ENCODE data around the gene CD6.

The CD6 gene

GRCh38 chr11:60970369-60970774 lies 1.1 kb upstream of the CD6 start:
- TF ChIP-seq POLR2AphosphoS5 (IDR thresholded peaks at IDR 0.05; ENCODE audit: low read depth, low read length) (no peak), FOXP2 (optimal IDR thresholded peaks at IDR 0.05; ENCODE audit: borderline replicate concordance, extremely low read depth, extremely low read length, insufficient read depth) (no peak), REST (IDR thresholded peaks at IDR 0.05; ENCODE audit: insufficient read depth in 1 of 2, low read depth in 2 of 2, low read length in 2 of 2) (no peak), SIN3A (IDR thresholded peaks at IDR 0.05; ENCODE audit: borderline replicate concordance, insufficient read depth, low read length) (no peak), TAF1 (IDR thresholded peaks at IDR 0.05; ENCODE audit: borderline replicate concordance, insufficient read depth, low read length) (no peak)

- no peak for TF ChIP-seq FOXP2 (optimal IDR thresholded peaks at IDR 0.05; ENCODE audit: borderline replicate concordance, extremely low read depth, extremely low read length, insufficient read depth)
- TF ChIP-seq SIN3A (IDR thresholded peaks at IDR 0.05; ENCODE audit: borderline replicate concordance, insufficient read depth, low read length): no peak
- no peak for TF ChIP-seq REST (IDR thresholded peaks at IDR 0.05; ENCODE audit: insufficient read depth in 1 of 2, low read depth in 2 of 2, low read length in 2 of 2)
- no peak for TF ChIP-seq POLR2AphosphoS5 (IDR thresholded peaks at IDR 0.05; ENCODE audit: low read depth, low read length)
- TF ChIP-seq TAF1 (IDR thresholded peaks at IDR 0.05; ENCODE audit: borderline replicate concordance, insufficient read depth, low read length): no peak
These were observed 590 bp upstream of the CD6 start for GRCh38 chr11:60970890-60971289.

GRCh38 chr11:60972182-60973030 lies 926 bp downstream of the CD6 start:
- no peak for TF ChIP-seq TAF1 (IDR thresholded peaks at IDR 0.05; ENCODE audit: borderline replicate concordance, insufficient read depth, low read length)
- TF ChIP-seq POLR2AphosphoS5 (IDR thresholded peaks at IDR 0.05; ENCODE audit: low read depth, low read length): no peak
- no peak for TF ChIP-seq REST (IDR thresholded peaks at IDR 0.05; ENCODE audit: insufficient read depth in 1 of 2, low read depth in 2 of 2, low read length in 2 of 2)
- no peak for TF ChIP-seq FOXP2 (optimal IDR thresholded peaks at IDR 0.05; ENCODE audit: borderline replicate concordance, extremely low read depth, extremely low read length, insufficient read depth)
- TF ChIP-seq SIN3A (IDR thresholded peaks at IDR 0.05; ENCODE audit: borderline replicate concordance, insufficient read depth, low read length): no peak

- no peak for TF ChIP-seq SIN3A (IDR thresholded peaks at IDR 0.05; ENCODE audit: borderline replicate concordance, insufficient read depth, low read length)
- TF ChIP-seq POLR2AphosphoS5 (IDR thresholded peaks at IDR 0.05; ENCODE audit: low read depth, low read length): no peak
- TF ChIP-seq REST (IDR thresholded peaks at IDR 0.05; ENCODE audit: insufficient read depth in 1 of 2, low read depth in 2 of 2, low read length in 2 of 2): no peak
- no peak for TF ChIP-seq TAF1 (IDR thresholded peaks at IDR 0.05; ENCODE audit: borderline replicate concordance, insufficient read depth, low read length)
- TF ChIP-seq FOXP2 (optimal IDR thresholded peaks at IDR 0.05; ENCODE audit: borderline replicate concordance, extremely low read depth, extremely low read length, insufficient read depth): no peak
These were observed 2.2 kb downstream of the CD6 start for GRCh38 chr11:60973699-60974098.

Data from PFSK-1 (cell line).